Hematopoietic multipotent progenitor cell treated with erythropoietin and hydrocortisone succinate and interleukin-3 and kit ligand, for 4 days (in vitro differentiated cells): ENCODE data around the gene PEX3.

Source experiments
- DNase-seq: peaks from one replicate; pipeline ENCODE4 v3.0.0-alpha.2; 2015

Gene PEX3

GRCh38 chr6:143540192-143540591, 89.6 kb downstream of the PEX3 start:
- no peak for DNase-seq
